K562 (cell line): ENCODE measurements around the gene MSL3. TPM values are rescaled to one million over a fixed set of nuclear protein-coding genes. Genes with fewer than 3 reads are reported as not detected.

Experiments used
- ATAC-seq: fragments of 200-7000 bp; cut with Tn5 transposase; 3 replicates; pipeline ENCODE4 v1.9.1; 2020; ENCODE audit warnings: moderate library complexity
- BruUV-seq: library from RNA; stranded (reverse); fragments of 400-500 nt; replicated peaks from 2 replicates; lab custom pipeline; 2021; lab: Mats Ljungman, UMichigan
- CTCF ChIA-PET: fragments of 300-600 bp; formaldehyde crosslinking; extraction: SDS; loops from one replicate; lab custom pipeline; 2021; ENCODE audit warnings: low intra/inter-chr PET ratio; lab: Yijun Ruan, JAX
- POLR2A ChIA-PET: fragments of 300-600, 350-650 bp; sonication (Branson Sonifier 250); formaldehyde crosslinking; extraction: SDS; loops from one replicate; lab custom pipeline; 2021; ENCODE audit warnings: antibody characterized with exemption, inconsistent platforms; lab: Yijun Ruan, JAX
- DNase-seq, 4 experiments: peaks; one replicate each; pipeline versions ENCODE4 v3.0.0 to v3.0.0-alpha.2; 2011 to 2018; ENCODE audit warnings: low spot score in 3 of 4, mixed read lengths in 3 of 4; ENCODE audit errors: extremely low read depth in 1 of 4
- FAIRE-seq: peaks from 2 replicates; lab custom pipeline; 2011; peaks lifted over from hg19 to GRCh38; lab: Jason Lieb, UNC
- H2AFZ ChIP-seq: 2 replicates; pipeline ENCODE4 v1.6.0; 2011; ENCODE audit warnings: low read depth, low read length, control low read depth, inconsistent platforms
- H3K27ac ChIP-seq: fragments of 200-600 bp; 3 replicates; pipeline ENCODE4 v1.8.0; 2011; ENCODE audit warnings: low read depth, mild to moderate bottlenecking, control low read depth, inconsistent platforms, low read length, moderate library complexity, mixed read lengths; ENCODE audit errors: extremely low read depth
- H3K27me3 ChIP-seq, 2 experiments: fragments of 300-600 bp in 1 of 2; 2 replicates in 1 of 2; 3 replicates in 1 of 2; pipeline versions ENCODE4 v1.6.0 to v1.8.0; 2011; ENCODE audit warnings: inconsistent platforms in 2 of 2, low read length in 2 of 2, mild to moderate bottlenecking in 1 of 2, mixed read lengths in 1 of 2, moderate library complexity in 1 of 2; ENCODE audit not compliant: control insufficient read depth in 2 of 2, insufficient read depth in 2 of 2
- H3K36me3 ChIP-seq: fragments of 300-600 bp; 3 replicates; pipeline ENCODE4 v1.8.0; 2011; ENCODE audit warnings: mild to moderate bottlenecking, low read length, inconsistent platforms; ENCODE audit not compliant: control insufficient read depth, insufficient read depth
- H3K4me1 ChIP-seq, 2 experiments: fragments of 200-600 bp in 1 of 2; replicated peaks in 1 of 2; 2 replicates in 1 of 2; 3 replicates in 1 of 2; pipeline versions ENCODE4 v1.5.1 to v1.8.0; 2011; ENCODE audit warnings: inconsistent platforms in 2 of 2, low read length in 2 of 2, mild to moderate bottlenecking in 1 of 2, mixed read lengths in 1 of 2, moderate library complexity in 1 of 2; ENCODE audit not compliant: control insufficient read depth in 2 of 2, insufficient read depth in 2 of 2
- H3K4me2 ChIP-seq: 2 replicates; pipeline ENCODE4 v1.6.1; 2011; ENCODE audit warnings: low read length, control low read depth, inconsistent platforms, mixed read lengths; ENCODE audit not compliant: insufficient read depth
- H3K4me3 ChIP-seq: fragments of 200-600 bp; sonication (generic), shearing (Covaris generic); 2 replicates; pipeline ENCODE4 v1.5.1; 2016; ENCODE audit warnings: control low read depth, inconsistent platforms
- H3K79me2 ChIP-seq: fragments of 200-600 bp; 3 replicates; pipeline ENCODE4 v1.8.0; 2011; ENCODE audit warnings: low read length, inconsistent platforms; ENCODE audit not compliant: control insufficient read depth, insufficient read depth
- H3K9ac ChIP-seq, 2 experiments: 2 replicates each; pipeline versions ENCODE4 v1.6.0 to v1.6.1; 2011; ENCODE audit warnings: low read depth in 2 of 2, low read length in 2 of 2, control low read depth in 1 of 2, inconsistent platforms in 1 of 2, mild to moderate bottlenecking in 1 of 2, mixed read lengths in 1 of 2; ENCODE audit not compliant: insufficient read depth in 1 of 2
- H3K9me1 ChIP-seq: one replicate; pipeline ENCODE4 v1.6.0; 2011; ENCODE audit warnings: inconsistent platforms, mild to moderate bottlenecking, low read length, moderate library complexity; ENCODE audit not compliant: control insufficient read depth, insufficient read depth
- H3K9me3 ChIP-seq: replicated peaks from 2 replicates; pipeline ENCODE4 v1.5.1; 2011; ENCODE audit warnings: low read depth, low read length, inconsistent platforms; ENCODE audit not compliant: control insufficient read depth, insufficient read depth
- H4K20me1 ChIP-seq: replicated peaks from 2 replicates; pipeline ENCODE4 v1.6.1; 2011; ENCODE audit warnings: low read length, inconsistent platforms, mixed read lengths; ENCODE audit not compliant: control insufficient read depth, insufficient read depth
- ETV1 ChIP-seq: fragments of 450-650 bp; conservative IDR thresholded peaks from 2 replicates; pipeline ENCODE4 v1.6.1; 2016; ENCODE audit warnings: missing genetic modification characterization, control low read depth, low read depth, missing compliant biosample characterization
- HNRNPH1 ChIP-seq: fragments of 200-400 bp; formaldehyde crosslinking; optimal IDR thresholded peaks from 2 replicates; pipeline ENCODE3; 2017; ENCODE audit warnings: low read depth, mild to moderate bottlenecking, low read length, moderate library complexity
- LCOR ChIP-seq: sonication (generic); formaldehyde crosslinking; IDR thresholded peaks from 2 replicates; pipeline ENCODE4 v1.8.0; 2022; ENCODE audit warnings: mild to moderate bottlenecking, missing genetic modification reagents
- RAD21 ChIP-seq, 2 experiments: fragments of 250-450 bp in 1 of 2; fragments of 450-650 bp in 1 of 2; sonication (Bioruptor Pico) in 1 of 2; formaldehyde crosslinking in 1 of 2; IDR thresholded peaks in 1 of 2; conservative IDR thresholded peaks in 1 of 2; 2 replicates each; pipeline versions ENCODE4 v1.4.0 to v1.8.0; 2020 to 2022; ENCODE audit warnings: mild to moderate bottlenecking in 2 of 2, moderate library complexity in 1 of 2
- SMC3 ChIP-seq: conservative IDR thresholded peaks from 2 replicates; pipeline ENCODE4 v1.6.1; 2011; ENCODE audit warnings: low read depth, low read length, improper control_type of control experiment; ENCODE audit not compliant: insufficient read depth
- SNIP1 ChIP-seq: fragments of 450-650 bp; IDR thresholded peaks from 2 replicates; pipeline ENCODE4 v1.7.1; 2017; ENCODE audit warnings: low read depth, mild to moderate bottlenecking
- ZNF239 ChIP-seq: fragments of 250-450 bp; sonication (Bioruptor Pico); IDR thresholded peaks from 2 replicates; pipeline ENCODE4 v1.4.0; 2020; ENCODE audit warnings: mild to moderate bottlenecking
- ZNF277 ChIP-seq: fragments of 250-450 bp; sonication (Bioruptor Pico); IDR thresholded peaks from 2 replicates; pipeline ENCODE4 v1.8.0; 2022; ENCODE audit warnings: inconsistent platforms, mild to moderate bottlenecking, moderate library complexity, borderline replicate concordance
- WGBS: fragments of 100-300 bp; shearing (Covaris generic); methylation state at CpG from one replicate; pipeline ENCODE4 v1.1.6; 2016; ENCODE audit warnings: low coverage, mixed read lengths; ENCODE audit not compliant: insufficient coverage; ENCODE audit errors: missing lambda C conversion rate; 5-methylcytosine and 5-hydroxymethylcytosine counted together
- in situ Hi-C: fragments of 300-500 bp; cut with MboI; formaldehyde crosslinking; loops from 4 replicates; pipeline ENCODE4 v1.15.0; 2018; ENCODE audit warnings: inconsistent platforms, mixed read lengths
- intact Hi-C: fragments of 100-400 bp; cut with micrococcal nuclease; formaldehyde crosslinking; loops from 2 replicates; pipeline ENCODE4 v1.14.2; 2022
- polyA plus RNA-seq, 8 experiments: library from polyadenylated mRNA; depleted of rRNA in 4 of 8; stranded (reverse) in 5 of 8; unstranded in 3 of 8; fragments of >200 nt; fragmentation: Nextera tagmentation in 2 of 8; fragmentation: Illumina TruSeq in 1 of 8; extraction: Ambion mirVana in 2 of 8; extraction: Trizol in 1 of 8; gene quantifications; 2 replicates each; pipeline versions ENCODE4 v1.2.1 to v1.2.3, GENCODE V29; 2011 to 2014; ENCODE audit warnings: inconsistent platforms in 1 of 8, missing spikeins in 1 of 8
- total RNA-seq, 7 experiments: library from RNA; depleted of rRNA in 6 of 7; stranded (reverse); fragments of >200 nt in 6 of 7; fragmentation: Illumina TruSeq in 2 of 7; extraction: Trizol in 2 of 7; gene quantifications; 2 replicates each; pipeline versions ENCODE4 v1.2.1 to v1.2.3, GENCODE V29; 2011 to 2021; ENCODE audit warnings: low replicate concordance in 1 of 7
- TF ChIP-seq, protein P1 (sequence below), 3 experiments: IDR thresholded peaks in 2 of 3; conservative IDR thresholded peaks in 1 of 3; 2 replicates each; pipeline ENCODE4 v1.5.1; 2011 to 2012; ENCODE audit warnings: low read length in 3 of 3, mild to moderate bottlenecking in 3 of 3, control low read depth in 2 of 3, improper control_type of control experiment in 1 of 3, inconsistent platforms in 1 of 3, low read depth in 1 of 3, mixed read lengths in 1 of 3, moderate library complexity in 1 of 3; ENCODE audit not compliant: insufficient read depth in 2 of 3

Gene MSL3
- total and polyA plus RNA-seq, 9 of the 15 experiments (the other 6 are each of a cell fraction or from before 2014, with no cell fraction given) = 21.3 to 39.9 (median 27.1) TPM

GRCh38 chrX:11787564-11787963 lies 29.5 kb downstream of the MSL3 start:
- intact Hi-C loops (loop anchor here (5.0 kb wide), 2 partner anchors 120 to 915 kb away; no protein-coding TSS in a partner anchor), in situ Hi-C loops (no loop called here)
- Histone ChIP-seq H3K9ac (no peak overlapping the region), H3K9me1 (no peaks in the 10 kb centered on the region), H3K79me2 (no peaks in the 10 kb centered on the region), H3K9me3 (no peaks in the 10 kb centered on the region), H3K4me2 (no peak overlapping the region), H2AFZ (0 out of 2 replicates have a peak overlapping the region, but pooled peaks have one; percentile 37), H3K4me3 (no peak overlapping the region), H3K36me3 (no peaks in the 10 kb centered on the region), H3K27ac (no peak overlapping the region), H3K27me3 (no peaks in the 10 kb centered on the region), H3K4me1 (peaks cover 0 to 4% of the 10 kb centered on the region in 2 experiments; a peak in 1 of 5 replicates), H4K20me1 (no peaks in the 10 kb centered on the region)
- peak; percentile 34 to 67 (median 42) for DNase-seq
- ChIA-PET POLR2A (no interaction called here), CTCF (no interaction called here)
- ATAC-seq = peak; percentile 91
- FAIRE-seq = peak; percentile 40
- 29% methylated on average over 13 of the region's 18 CpGs for WGBS
- TF ChIP-seq LCOR (CRISPR knock-in tag) = no peak
- 0 out of 2 replicates have a peak, but pooled peaks have one; percentile 38 for TF ChIP-seq SMC3
- TF ChIP-seq ZNF239 (CRISPR knock-in tag) = no peak
- no peak for TF ChIP-seq ZNF277 (CRISPR knock-in tag)
- TF ChIP-seq SNIP1 = no peak
- TF ChIP-seq RAD21 (CRISPR knock-in tag; conservative IDR thresholded peaks at IDR 0.05 in 1 of 2, IDR thresholded peaks at IDR 0.05 in 1 of 2) = peak; percentile 11 to 41; a peak in 1 of 4 replicates
- TF ChIP-seq, protein P1, sequence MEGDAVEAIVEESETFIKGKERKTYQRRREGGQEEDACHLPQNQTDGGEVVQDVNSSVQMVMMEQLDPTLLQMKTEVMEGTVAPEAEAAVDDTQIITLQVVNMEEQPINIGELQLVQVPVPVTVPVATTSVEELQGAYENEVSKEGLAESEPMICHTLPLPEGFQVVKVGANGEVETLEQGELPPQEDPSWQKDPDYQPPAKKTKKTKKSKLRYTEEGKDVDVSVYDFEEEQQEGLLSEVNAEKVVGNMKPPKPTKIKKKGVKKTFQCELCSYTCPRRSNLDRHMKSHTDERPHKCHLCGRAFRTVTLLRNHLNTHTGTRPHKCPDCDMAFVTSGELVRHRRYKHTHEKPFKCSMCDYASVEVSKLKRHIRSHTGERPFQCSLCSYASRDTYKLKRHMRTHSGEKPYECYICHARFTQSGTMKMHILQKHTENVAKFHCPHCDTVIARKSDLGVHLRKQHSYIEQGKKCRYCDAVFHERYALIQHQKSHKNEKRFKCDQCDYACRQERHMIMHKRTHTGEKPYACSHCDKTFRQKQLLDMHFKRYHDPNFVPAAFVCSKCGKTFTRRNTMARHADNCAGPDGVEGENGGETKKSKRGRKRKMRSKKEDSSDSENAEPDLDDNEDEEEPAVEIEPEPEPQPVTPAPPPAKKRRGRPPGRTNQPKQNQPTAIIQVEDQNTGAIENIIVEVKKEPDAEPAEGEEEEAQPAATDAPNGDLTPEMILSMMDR (IDR thresholded peaks at IDR 0.05 in 2 of 3, conservative IDR thresholded peaks at IDR 0.05 in 1 of 3; ENCODE audit: insufficient read depth in 2 of 3, low read depth in 1 of 3, low read length in 3 of 3) = peak; percentile 61 to 67 (median 62)
- TF ChIP-seq ETV1 (tag) = peak; percentile 51; the same call in 1 of the 2 replicates
- TF ChIP-seq HNRNPH1 = no peak
- no TSS peak for BruUV-seq
